Tibial nerve (tissue), 3 donors: Measurements from ENCODE around the gene SEPHS1.
"Not testable (repeated sequence)": the region's sequence is repeated elsewhere in the genome, so short reads cannot be mapped to it uniquely, and the experiment has no call there.

Experiments used
- CTCF ChIP-seq, 5 experiments: fragments of 200-600 bp in 3 of 5; fragments of 450-650 bp in 2 of 5; sonication (generic) in 3 of 5; IDR thresholded peaks; one replicate each; pipeline ENCODE4 v1.5.1; 2016 to 2019; ENCODE audit warnings: antibody characterized with exemption in 5 of 5, mild to moderate bottlenecking in 3 of 5, moderate library complexity in 2 of 5
- POLR2A ChIP-seq, 2 donors: fragments of 450-650 bp; IDR thresholded peaks; one replicate each; pipeline ENCODE4 v1.6.1; 2017; ENCODE audit warnings: antibody characterized with exemption in 2 of 2, mild to moderate bottlenecking in 2 of 2, moderate library complexity in 2 of 2

- not testable (repeated sequence) for TF ChIP-seq CTCF, POLR2A (IDR thresholded peaks at IDR 0.05)
Measured at GRCh38 chr10:13276146-13276545, 71.9 kb downstream of the SEPHS1 start.
